H9 (cell line): Measurements from ENCODE around the gene CDC37. TPM values are rescaled to one million over a fixed set of nuclear protein-coding genes. Genes with fewer than 3 reads are reported as not detected.

ENCODE experiments used
- DNase-seq: peaks from one replicate; pipeline ENCODE4 v3.0.0-alpha.2; 2017
- H2AFZ ChIP-seq: one replicate; pipeline ENCODE4 v1.6.1; 2013; ENCODE audit warnings: mild to moderate bottlenecking, low read length, control low read depth, moderate library complexity
- H2AK5ac ChIP-seq: 2 replicates; pipeline ENCODE4 v1.6.1; 2013; ENCODE audit warnings: low read length, control low read depth, mixed read lengths; ENCODE audit not compliant: insufficient read length
- H2BK120ac ChIP-seq: one replicate; pipeline ENCODE4 v1.6.1; 2013; ENCODE audit warnings: low read depth, mild to moderate bottlenecking, low read length, control low read depth, inconsistent platforms; ENCODE audit not compliant: poor library complexity, severe bottlenecking
- H2BK12ac ChIP-seq: 2 replicates; pipeline ENCODE4 v1.6.1; 2013; ENCODE audit warnings: low read length, control low read depth, mixed read lengths, low read depth; ENCODE audit not compliant: insufficient read length
- H2BK15ac ChIP-seq: 2 replicates; pipeline ENCODE4 v1.6.1; 2013; ENCODE audit warnings: low read depth, low read length, control low read depth
- H2BK20ac ChIP-seq: one replicate; pipeline ENCODE4 v1.6.1; 2013; ENCODE audit warnings: low read depth, mild to moderate bottlenecking, low read length, control low read depth, inconsistent platforms; ENCODE audit not compliant: poor library complexity, severe bottlenecking
- H2BK5ac ChIP-seq: 2 replicates; pipeline ENCODE4 v1.6.1; 2013; ENCODE audit warnings: low read length, control low read depth, mixed read lengths; ENCODE audit not compliant: insufficient read length
- H3K14ac ChIP-seq: 2 replicates; pipeline ENCODE4 v1.6.1; 2013; ENCODE audit warnings: low read length, control low read depth; ENCODE audit not compliant: insufficient read depth
- H3K18ac ChIP-seq: 2 replicates; pipeline ENCODE4 v1.6.1; 2013; ENCODE audit warnings: low read depth, mild to moderate bottlenecking, mixed read lengths, low read length, control low read depth; ENCODE audit not compliant: insufficient read length
- H3K23ac ChIP-seq: 2 replicates; pipeline ENCODE4 v1.6.1; 2013; ENCODE audit warnings: low read length, control low read depth, mixed read lengths, low read depth; ENCODE audit not compliant: insufficient read length
- H3K23me2 ChIP-seq: 2 replicates; pipeline ENCODE4 v1.6.1; 2013; ENCODE audit warnings: low read depth, mild to moderate bottlenecking, mixed read lengths, low read length, control low read depth; ENCODE audit not compliant: insufficient read length, poor library complexity, severe bottlenecking
- H3K27ac ChIP-seq: 2 replicates; pipeline ENCODE4 v1.5.1; 2013; ENCODE audit warnings: low read length, control low read depth, mixed read lengths, low read depth; ENCODE audit not compliant: insufficient read length
- H3K27me3 ChIP-seq: 2 replicates; pipeline ENCODE4 v1.6.1; 2013; ENCODE audit warnings: low read length, control low read depth, inconsistent platforms; ENCODE audit not compliant: insufficient read depth
- H3K4ac ChIP-seq: 2 replicates; pipeline ENCODE4 v1.6.1; 2013; ENCODE audit warnings: low read depth, mild to moderate bottlenecking, control low read depth, inconsistent platforms, low read length, moderate library complexity
- H3K4me1 ChIP-seq: 2 replicates; pipeline ENCODE4 v1.6.1; 2013; ENCODE audit warnings: low read length, control low read depth, inconsistent platforms; ENCODE audit not compliant: insufficient read depth
- H3K4me2 ChIP-seq: 2 replicates; pipeline ENCODE4 v1.6.1; 2013; ENCODE audit warnings: low read length, control low read depth, mixed read lengths; ENCODE audit not compliant: insufficient read length, insufficient read depth
- H3K56ac ChIP-seq: 2 replicates; pipeline ENCODE4 v1.6.1; 2013; ENCODE audit warnings: low read depth, mild to moderate bottlenecking, mixed read lengths, low read length, control low read depth; ENCODE audit not compliant: insufficient read length
- H3K79me1 ChIP-seq: 2 replicates; pipeline ENCODE4 v1.6.1; 2013; ENCODE audit warnings: low read depth, mild to moderate bottlenecking, moderate library complexity, low read length, control low read depth, inconsistent platforms; ENCODE audit not compliant: insufficient read depth, poor library complexity, severe bottlenecking
- H3K79me2 ChIP-seq: 2 replicates; pipeline ENCODE4 v1.6.1; 2013; ENCODE audit warnings: low read length, control low read depth, inconsistent platforms; ENCODE audit not compliant: insufficient read depth
- H3K9ac ChIP-seq: 2 replicates; pipeline ENCODE4 v1.6.1; 2013; ENCODE audit warnings: low read length, control low read depth, mixed read lengths; ENCODE audit not compliant: insufficient read length; ENCODE audit errors: extremely low read depth
- H3K9me3 ChIP-seq: one replicate; pipeline ENCODE4 v1.6.1; 2013; ENCODE audit warnings: low read depth, low read length, inconsistent platforms; ENCODE audit not compliant: control insufficient read depth
- H3T11ph ChIP-seq: one replicate; pipeline ENCODE4 v1.6.1; 2013; ENCODE audit warnings: mild to moderate bottlenecking, low read length, control low read depth, inconsistent platforms
- H4K20me1 ChIP-seq: one replicate; pipeline ENCODE4 v1.6.1; 2013; ENCODE audit not compliant: control insufficient read depth, insufficient read length, insufficient read depth
- H4K5ac ChIP-seq: 2 replicates; pipeline ENCODE4 v1.6.1; 2013; ENCODE audit warnings: low read depth, mild to moderate bottlenecking, mixed read lengths, low read length, control low read depth; ENCODE audit not compliant: insufficient read length
- H4K8ac ChIP-seq: replicated peaks from 2 replicates; pipeline ENCODE4 v1.6.1; 2013; ENCODE audit warnings: low read length, control low read depth, mixed read lengths, low read depth; ENCODE audit not compliant: insufficient read length
- H4K91ac ChIP-seq: 2 replicates; pipeline ENCODE4 v1.6.1; 2013; ENCODE audit warnings: low read depth, mild to moderate bottlenecking, moderate library complexity, mixed read lengths, low read length, control low read depth; ENCODE audit not compliant: insufficient read length
- H3K27ac Mint-ChIP-seq, 3 experiments: 2 replicates in 2 of 3; 3 replicates in 1 of 3; pipeline ENCODE4 v1.8.0; 2020 to 2021; ENCODE audit warnings: mixed read lengths in 3 of 3, mild to moderate bottlenecking in 1 of 3, moderate library complexity in 1 of 3
- H3K27me3 Mint-ChIP-seq: 2 replicates; pipeline ENCODE4 v1.8.0; 2021; ENCODE audit warnings: low read depth, mild to moderate bottlenecking, moderate library complexity, mixed read lengths
- H3K36me3 Mint-ChIP-seq, 3 experiments: 2 replicates in 2 of 3; 3 replicates in 1 of 3; pipeline ENCODE4 v1.8.0; 2020 to 2021; ENCODE audit warnings: low read depth in 3 of 3, mixed read lengths in 3 of 3; ENCODE audit not compliant: insufficient read depth in 1 of 3
- H3K4me1 Mint-ChIP-seq, 2 experiments: 2 replicates each; pipeline ENCODE4 v1.8.0; 2020; ENCODE audit warnings: mixed read lengths in 2 of 2
- H3K4me3 Mint-ChIP-seq, 2 experiments: 2 replicates in 1 of 2; 3 replicates in 1 of 2; pipeline ENCODE4 v1.8.0; 2020 to 2021; ENCODE audit warnings: mild to moderate bottlenecking in 2 of 2, mixed read lengths in 2 of 2, moderate library complexity in 1 of 2
- H3K9me3 Mint-ChIP-seq, 2 experiments: 2 replicates in 1 of 2; 3 replicates in 1 of 2; pipeline ENCODE4 v1.8.0; 2020; ENCODE audit warnings: mild to moderate bottlenecking in 2 of 2, mixed read lengths in 2 of 2, moderate library complexity in 1 of 2
- CTCF ChIP-seq: fragments of 200-600 bp; sonication (generic); conservative IDR thresholded peaks from 3 replicates; pipeline ENCODE4 v1.8.0; 2021; ENCODE audit warnings: antibody characterized with exemption, mild to moderate bottlenecking
- WGBS: extraction: QIAGEN DNeasy Blood & Tissue Kit; methylation state at CpG from one replicate; pipeline ENCODE4 v1.1.7; 2013; ENCODE audit warnings: missing lambda C conversion rate, low lambda C conversion rate, mixed read lengths; ENCODE audit not compliant: insufficient read length; ENCODE audit errors: extremely low coverage; 5-methylcytosine and 5-hydroxymethylcytosine counted together
- total RNA-seq: library from RNA; stranded (reverse); gene quantifications from 2 replicates; pipeline ENCODE4 v1.2.1, GENCODE V29; 2021

Gene CDC37
- total RNA-seq, 1 experiment from 2014 or later, result 155 TPM

- Mint-ChIP-seq H3K27me3 (peaks cover 93% of the 10 kb centered on the region), H3K27ac (no peak overlapping the region), H3K36me3 (peaks cover 0 to 4% (median 0%) of the 10 kb centered on the region in 3 experiments; a peak in 2 of 7 replicates), H3K4me3 (no peak overlapping the region), H3K4me1 (peaks cover 15 to 24% of the 10 kb centered on the region in 2 experiments; a peak in 3 of 4 replicates), H3K9me3 (peaks cover 4 to 9% of the 10 kb centered on the region in 2 experiments; a peak in 3 of 5 replicates)
- Histone ChIP-seq H2BK15ac (no peak overlapping the region), H4K20me1 (peaks cover 2% of the 10 kb centered on the region), H2BK20ac (no peak overlapping the region), H3K23me2 (no peaks in the 10 kb centered on the region), H3K4ac (no peak overlapping the region), H2AFZ (no peak overlapping the region), H3K27ac (no peak overlapping the region), H3T11ph (no peak overlapping the region), H3K27me3 (peaks cover 43% of the 10 kb centered on the region), H3K4me2 (no peak overlapping the region), H3K14ac (no peak overlapping the region), H3K79me2 (no peaks in the 10 kb centered on the region), H3K23ac (no peak overlapping the region), H2BK12ac (no peak overlapping the region), H3K79me1 (no peaks in the 10 kb centered on the region), H2BK5ac (no peak overlapping the region), H2BK120ac (no peak overlapping the region), H3K56ac (no peak overlapping the region), H3K18ac (no peak overlapping the region), H4K5ac (no peak overlapping the region), H4K91ac (no peak overlapping the region), H2AK5ac (no peak overlapping the region), H3K9me3 (no peaks in the 10 kb centered on the region), H3K9ac (no peak overlapping the region), H4K8ac (no peak overlapping the region), H3K4me1 (no peaks in the 10 kb centered on the region)
- no peak for DNase-seq
- no peak for TF ChIP-seq CTCF
- 88% methylated on average over 1 of the region's 5 CpGs for WGBS
Observed at GRCh38 chr19:10428996-10429381, 25.6 kb upstream of the CDC37 start.
